Kidney (tissue), 14 donors: ENCODE measurements around the gene PPP2R5E. TPM values are rescaled to one million over a fixed set of nuclear protein-coding genes. Genes with fewer than 3 reads are reported as not detected.

ENCODE experiments used
- DNase-seq, 5 donors: peaks; one replicate each; pipeline ENCODE4 v3.0.0-alpha.2; 2013 to 2020
- FAIRE-seq: peaks from 2 replicates; lab custom pipeline; 2012; peaks lifted over from hg19 to GRCh38; lab: Jason Lieb, UNC
- H3K27ac ChIP-seq, 2 donors: one replicate each; pipeline ENCODE4 v1.7.0; 2013; ENCODE audit warnings: low read depth in 2 of 2, low read length in 2 of 2, inconsistent platforms in 1 of 2
- H3K27me3 ChIP-seq: one replicate; pipeline ENCODE4 v1.7.1; 2013; ENCODE audit warnings: low read length, inconsistent platforms; ENCODE audit not compliant: control insufficient read depth, insufficient read depth
- H3K36me3 ChIP-seq, 3 donors: one replicate each; pipeline versions ENCODE4 v1.7.0 to v1.7.1; 2013; ENCODE audit warnings: low read length in 3 of 3, control low read depth in 1 of 3, inconsistent platforms in 1 of 3; ENCODE audit not compliant: insufficient read depth in 3 of 3, control insufficient read depth in 2 of 3
- H3K4me1 ChIP-seq, 3 donors: one replicate each; pipeline versions ENCODE4 v1.7.0 to v1.7.1; 2013; ENCODE audit warnings: low read length in 3 of 3, inconsistent platforms in 1 of 3, low read depth in 1 of 3; ENCODE audit not compliant: control insufficient read depth in 2 of 3, insufficient read depth in 2 of 3
- H3K4me3 ChIP-seq, 3 donors: one replicate each; pipeline versions ENCODE4 v1.7.0 to v1.8.1; 2013; ENCODE audit warnings: low read length in 3 of 3, control low read depth in 1 of 3, inconsistent platforms in 1 of 3
- H3K9ac ChIP-seq, 3 donors: one replicate each; pipeline versions ENCODE4 v1.7.0 to v1.7.1; 2013; ENCODE audit warnings: low read length in 3 of 3, control low read depth in 1 of 3, inconsistent platforms in 1 of 3
- H3K9me3 ChIP-seq, 3 donors: one replicate each; pipeline versions ENCODE4 v1.7.0 to v1.7.1; 2013; ENCODE audit warnings: low read length in 3 of 3, control low read depth in 1 of 3, inconsistent platforms in 1 of 3; ENCODE audit not compliant: control insufficient read depth in 2 of 3, insufficient read depth in 1 of 3
- CTCF ChIP-seq: IDR thresholded peaks from 3 replicates; pipeline ENCODE4 v1.5.1; 2012; ENCODE audit warnings: mild to moderate bottlenecking, moderate library complexity, borderline replicate concordance; ENCODE audit not compliant: insufficient read depth; ENCODE audit errors: extremely low read depth
- intact Hi-C: fragments of 100-400 bp; cut with DNase I; formaldehyde crosslinking; loops from one replicate; pipeline ENCODE4 v1.11.1; 2022
- polyA plus RNA-seq: library from polyadenylated mRNA; stranded (reverse); fragments of 350-450 nt; fragmentation: Illumina TruSeq; extraction: RNeasy Lipid Tissue Mini Kit (QIAGEN cat#74804); gene quantifications from one replicate; pipeline ENCODE4 v1.2.3, GENCODE V29; 2014; ENCODE audit warnings: low read depth, low replicate concordance; ENCODE audit not compliant: insufficient read depth
- total RNA-seq: library from RNA; stranded (reverse); fragmentation: NEBNext Ultra II Directional; extraction: Animal tissue kit (Norgen Biotek cat#: 25700); gene quantifications from one replicate; pipeline ENCODE4 v1.2.1, GENCODE V29; 2021
- donor health status: control.
- donor health status: control.
- donor health status: control.
- donor health status: control.
- donor health status: control.
- donor health status: DM: yes; HTN: yes; CAD: no.
- donor health status: Normal renal cell carcinoma (clear cell type).

Gene PPP2R5E
- total and polyA plus RNA-seq, 2 donors from 2014 or later, result 9.7 to 46.5 TPM

GRCh38 chr14:63406333-63406732 lies 136.8 kb downstream of the PPP2R5E start:
- no peak for TF ChIP-seq CTCF
- Histone ChIP-seq H3K4me1 (no peaks in the 10 kb centered on the region), H3K4me3 (no peak overlapping the region), H3K9me3 (no peaks in the 10 kb centered on the region), H3K9ac (no peak overlapping the region), H3K27me3 (no peaks in the 10 kb centered on the region), H3K27ac (no peak overlapping the region), H3K36me3 (no peaks in the 10 kb centered on the region)
- intact Hi-C loops, result no loop called here
- no peak for DNase-seq
- no peak for FAIRE-seq

- no peak overlapping the region for H3K9ac ChIP-seq
- no peak for DNase-seq
- no peak overlapping the region for H3K4me3 ChIP-seq
- intact Hi-C loops, result no loop called here
- H3K9me3 ChIP-seq, result no peaks in the 10 kb centered on the region
- H3K4me1 ChIP-seq, result no peaks in the 10 kb centered on the region
- no peak for TF ChIP-seq CTCF
- FAIRE-seq, result no peak
- no peaks in the 10 kb centered on the region for H3K27me3 ChIP-seq
- H3K36me3 ChIP-seq, result no peaks in the 10 kb centered on the region
- H3K27ac ChIP-seq, result no peak overlapping the region
These were observed 137.5 kb downstream of the PPP2R5E start for GRCh38 chr14:63405715-63406114.

- Histone ChIP-seq H3K9ac (no peak overlapping the region), H3K4me3 (no peak overlapping the region), H3K27ac (no peak overlapping the region), H3K27me3 (no peaks in the 10 kb centered on the region), H3K9me3 (no peaks in the 10 kb centered on the region), H3K4me1 (no peaks in the 10 kb centered on the region), H3K36me3 (no peaks in the 10 kb centered on the region)
- no peak for TF ChIP-seq CTCF
- FAIRE-seq (no peak), DNase-seq (no peak)
- intact Hi-C loops, result no loop called here
These were observed 138.3 kb downstream of the PPP2R5E start for GRCh38 chr14:63404906-63405305.

- Histone ChIP-seq H3K27ac (no peak overlapping the region), H3K27me3 (no peaks in the 10 kb centered on the region), H3K9ac (no peak overlapping the region), H3K4me3 (no peak overlapping the region), H3K36me3 (peaks cover 0 to 3% (median 0%) of the 10 kb centered on the region in 3 donors), H3K4me1 (no peaks in the 10 kb centered on the region), H3K9me3 (no peaks in the 10 kb centered on the region)
- intact Hi-C loops, result no loop called here
- DNase-seq (no peak), FAIRE-seq (no peak)
- no peak for TF ChIP-seq CTCF
These were observed 141.5 kb downstream of the PPP2R5E start for GRCh38 chr14:63401646-63402045.
